ENCODE measurements around the gene MAP3K5. TPM values are rescaled to one million over a fixed set of nuclear protein-coding genes. Genes with fewer than 3 reads are reported as not detected.

MAP3K5 gene
- total and polyA plus RNA-seq, 2 of the 8 experiments (the other 6 are each of a cell fraction or from before 2014, with no cell fraction given) = 0.63 to 2.6 TPM

- WGBS, 2 experiments (ENCODE audit: extremely low coverage in 1 of 2, insufficient coverage in 1 of 2, insufficient read length in 1 of 2, insufficient replicate concordance in 2 of 2, low coverage in 1 of 2, low lambda C conversion rate in 2 of 2, missing lambda C conversion rate in 1 of 2) = 81% methylated on average over 5 of the region's 5 CpGs; no CpG with 5 or more reads in 1 of the 2 experiments
- no peaks in the 10 kb centered on the region for H3K9me3 ChIP-seq (ENCODE audit: insufficient read depth in 2 of 2, low read depth in 1 of 2, low read length in 1 of 2)
- TF ChIP-seq SP1 (IDR thresholded peaks at IDR 0.05; ENCODE audit: low read depth, low read length) (no peak), EZH2 (IDR thresholded peaks at IDR 0.05; ENCODE audit: low read depth, low read length, severe bottlenecking) (no peak), CTCF (IDR thresholded peaks at IDR 0.05; ENCODE audit: control extremely low read depth in 1 of 3, insufficient read depth in 1 of 3, low read depth in 1 of 3, low read length in 3 of 3) (no peak), RAD21 (IDR thresholded peaks at IDR 0.05 in 1 of 2, conservative IDR thresholded peaks at IDR 0.05 in 1 of 2; ENCODE audit: low read depth in 2 of 2, low read length in 2 of 2) (no peak), TEAD4 (IDR thresholded peaks at IDR 0.05; ENCODE audit: low read depth, low read length) (no peak), NANOG (IDR thresholded peaks at IDR 0.05; ENCODE audit: insufficient read depth, low read depth, low read length, poor library complexity, severe bottlenecking) (no peak), ZNF274 (IDR thresholded peaks at IDR 0.05; ENCODE audit: borderline replicate concordance, extremely low read depth, low read length) (no peak), RNF2 (IDR thresholded peaks at IDR 0.05; ENCODE audit: borderline replicate concordance, low read depth, low read length, missing control alignments, poor library complexity, severe bottlenecking) (no peak), SAP30 (IDR thresholded peaks at IDR 0.05; ENCODE audit: insufficient read depth, insufficient replicate concordance, low read length) (no peak), POLR2A (IDR thresholded peaks at IDR 0.05; ENCODE audit: control extremely low read depth in 1 of 2, low read depth in 2 of 2, low read length in 2 of 2) (no peak), POLR2AphosphoS5 (IDR thresholded peaks at IDR 0.05; ENCODE audit: low read depth, low read length) (no peak)
Measured at GRCh38 chr6:136533487-136533886, 258.8 kb downstream of the MAP3K5 start.

More at GRCh38 chr6:136533487-136533886, 258.8 kb downstream of the MAP3K5 start:
- no peak for DNase-seq (ENCODE audit: low read depth in 1 of 2, low spot score in 2 of 2)
- Histone ChIP-seq H4K5ac (ENCODE audit: insufficient read length, low read depth, low read length) (no peak overlapping the region), H3K56ac (replicated peaks; ENCODE audit: insufficient read length, low read depth, low read length) (no peak overlapping the region), H4K20me1 (replicated peaks in 1 of 2; ENCODE audit: control insufficient read depth in 1 of 2, insufficient read depth in 2 of 2, low read length in 2 of 2) (peaks cover 0 to 4% of the 10 kb centered on the region in 2 experiments), H3K23me2 (ENCODE audit: low read depth, low read length) (no peaks in the 10 kb centered on the region), H3K36me3 (ENCODE audit: control insufficient read depth in 2 of 4, insufficient read depth in 4 of 4, low read length in 3 of 4) (no peaks in the 10 kb centered on the region; a peak in 1 of 8 replicates), H3K79me2 (ENCODE audit: control insufficient read depth in 1 of 2, insufficient read depth in 2 of 2, low read length in 2 of 2) (peaks cover 0 to 93% of the 10 kb centered on the region in 2 experiments; a peak in 3 of 4 replicates), H3K23ac (ENCODE audit: insufficient read length) (no peak overlapping the region), H3K9ac (replicated peaks in 1 of 4; ENCODE audit: extremely low read depth in 1 of 4, low read depth in 3 of 4, low read length in 3 of 4) (no peak overlapping the region), H3K79me1 (ENCODE audit: low read depth, low read length) (peaks cover 3% of the 10 kb centered on the region; the same call in 1 of the 2 replicates), H3K27ac (ENCODE audit: low read depth, low read length) (no peak overlapping the region), H2BK5ac (ENCODE audit: low read depth, low read length) (no peak overlapping the region), H2BK20ac (ENCODE audit: low read length) (no peak overlapping the region), H3K27me3 (replicated peaks in 1 of 4; ENCODE audit: control insufficient read depth in 3 of 4, extremely low read depth in 1 of 4, insufficient read depth in 3 of 4, low read length in 3 of 4) (no peaks in the 10 kb centered on the region), H2BK120ac (replicated peaks; ENCODE audit: low read depth, low read length) (no peak overlapping the region), H3K4me1 (replicated peaks in 1 of 4; ENCODE audit: control insufficient read depth in 3 of 4, insufficient read depth in 4 of 4, low read length in 3 of 4) (peaks cover 0 to 19% (median 1%) of the 10 kb centered on the region in 4 experiments; a peak in 4 of 7 replicates), H3K4me3 (ENCODE audit: extremely low read depth in 1 of 4, insufficient read depth in 2 of 4, low read depth in 3 of 4, low read length in 4 of 4) (no peak overlapping the region), H3K14ac (ENCODE audit: insufficient read length) (no peak overlapping the region), H2BK15ac (ENCODE audit: low read length) (no peak overlapping the region), H3K4ac (replicated peaks; ENCODE audit: insufficient read length, low read depth, low read length) (no peak overlapping the region), H4K8ac (ENCODE audit: extremely low read depth, insufficient read depth, low read length) (no peak overlapping the region), H2AK5ac (ENCODE audit: low read depth, low read length) (no peak overlapping the region), H3K18ac (ENCODE audit: extremely low read depth, low read length) (no peak overlapping the region), H4K91ac (replicated peaks; ENCODE audit: insufficient read length, low read length) (no peak overlapping the region), H2BK12ac (ENCODE audit: low read depth, low read length) (no peak overlapping the region), H2AFZ (ENCODE audit: low read length) (no peak overlapping the region), H3K4me2 (ENCODE audit: insufficient read depth in 1 of 2, low read depth in 2 of 2, low read length in 2 of 2) (no peak overlapping the region)
- POLR2A ChIA-PET (ENCODE audit: partially characterized antibody) = no interaction called here
- CTCF ChIA-PET (ENCODE audit: partially characterized antibody) = no interaction called here
- FAIRE-seq = no peak

All from H1 (cell line).